Measurements from ENCODE around the gene FXYD3. TPM values are rescaled to one million over a fixed set of nuclear protein-coding genes. Genes with fewer than 3 reads are reported as not detected.

Gene FXYD3
- total RNA-seq, 1 experiment from 2014 or later = 6.9 TPM

- H3K9me3 Mint-ChIP-seq (ENCODE audit: unreplicated experiment) = peaks cover 14% of the 10 kb centered on the region
- no peaks in the 10 kb centered on the region for H3K27me3 Mint-ChIP-seq (ENCODE audit: insufficient read depth, unreplicated experiment)
- ChIA-PET CTCF (interaction anchor here (0.6 to 1.1 kb wide), 5 partner anchors 9 to 151 kb away, joined by 3 to 4 read pairs (median 3); partner anchors contain the start of gene FXYD3), POLR2A (interaction anchor here (0.7 to 1.1 kb wide), 5 partner anchors 10 to 946 kb away, joined by 3 to 5 read pairs (median 3); no protein-coding TSS in a partner anchor)
- DNase-seq (ENCODE audit: unreplicated experiment) = peak; percentile 93
- peaks cover 24% of the 10 kb centered on the region for H3K4me1 Mint-ChIP-seq (ENCODE audit: insufficient read depth, unreplicated experiment)
- H3K4me3 Mint-ChIP-seq (ENCODE audit: unreplicated experiment) = no peak overlapping the region
- intact Hi-C loops (cut with micrococcal nuclease) = no loop called here
- peaks cover 23% of the 10 kb centered on the region for H3K36me3 Mint-ChIP-seq (ENCODE audit: insufficient read depth, unreplicated experiment)
- BruUV-seq (replicated peaks) = no TSS peak
- no peak for TF ChIP-seq CTCF (IDR thresholded peaks at IDR 0.05; ENCODE audit: unreplicated experiment)
- H3K27ac Mint-ChIP-seq (ENCODE audit: low read depth, unreplicated experiment) = peak overlapping the region; percentile 40
These were observed 52.6 kb downstream of the FXYD3 start for GRCh38 chr19:35168196-35168595.

- H3K36me3 Mint-ChIP-seq (ENCODE audit: insufficient read depth, unreplicated experiment) = peaks cover 21% of the 10 kb centered on the region
- CTCF ChIA-PET = no interaction called here
- POLR2A ChIA-PET = interaction anchor here (0.7 to 1.0 kb wide), 2 partner anchors 73 to 153 kb away, joined by 3 read pairs; no protein-coding TSS in a partner anchor
These were observed 53.8 kb downstream of the FXYD3 start for GRCh38 chr19:35169221-35169995.

GRCh38 chr19:35170359-35171061 lies 54.9 kb downstream of the FXYD3 start:
- peak; percentile 43 for DNase-seq (ENCODE audit: unreplicated experiment)
- ChIA-PET POLR2A (no interaction called here), CTCF (interaction anchor here (0.6 to 1.0 kb wide), 2 partner anchors 8 to 52 kb away, joined by 3 to 4 read pairs; no protein-coding TSS in a partner anchor)
- peaks cover 24% of the 10 kb centered on the region for H3K4me1 Mint-ChIP-seq (ENCODE audit: insufficient read depth, unreplicated experiment)
- H3K27me3 Mint-ChIP-seq (ENCODE audit: insufficient read depth, unreplicated experiment) = no peaks in the 10 kb centered on the region
- TF ChIP-seq CTCF (IDR thresholded peaks at IDR 0.05; ENCODE audit: unreplicated experiment) = no peak
- intact Hi-C loops (cut with micrococcal nuclease) = no loop called here
- no peak overlapping the region for H3K27ac Mint-ChIP-seq (ENCODE audit: low read depth, unreplicated experiment)
- BruUV-seq (replicated peaks) = no TSS peak
- H3K36me3 Mint-ChIP-seq (ENCODE audit: insufficient read depth, unreplicated experiment) = peaks cover 13% of the 10 kb centered on the region
- H3K9me3 Mint-ChIP-seq (ENCODE audit: unreplicated experiment) = peaks cover 13% of the 10 kb centered on the region
- H3K4me3 Mint-ChIP-seq (ENCODE audit: unreplicated experiment) = no peak overlapping the region

More at GRCh38 chr19:35169221-35169995, 53.8 kb downstream of the FXYD3 start:
- Mint-ChIP-seq H3K4me3 (ENCODE audit: unreplicated experiment) (no peak overlapping the region), H3K4me1 (ENCODE audit: insufficient read depth, unreplicated experiment) (peaks cover 24% of the 10 kb centered on the region), H3K9me3 (ENCODE audit: unreplicated experiment) (peaks cover 14% of the 10 kb centered on the region), H3K27ac (ENCODE audit: low read depth, unreplicated experiment) (peak overlapping the region; percentile 40), H3K27me3 (ENCODE audit: insufficient read depth, unreplicated experiment) (no peaks in the 10 kb centered on the region)
- intact Hi-C loops (cut with micrococcal nuclease) = no loop called here
- TF ChIP-seq CTCF (IDR thresholded peaks at IDR 0.05; ENCODE audit: unreplicated experiment) = no peak
- DNase-seq (ENCODE audit: unreplicated experiment) = no peak
- BruUV-seq (replicated peaks) = no TSS peak

GRCh38 chr19:35171730-35172129 lies 56.1 kb downstream of the FXYD3 start:
- H3K4me1 Mint-ChIP-seq (ENCODE audit: insufficient read depth, unreplicated experiment) = peaks cover 26% of the 10 kb centered on the region

More at GRCh38 chr19:35171730-35172129, 56.1 kb downstream of the FXYD3 start:
- H3K27ac Mint-ChIP-seq (ENCODE audit: low read depth, unreplicated experiment) = no peak overlapping the region
- no peak overlapping the region for H3K4me3 Mint-ChIP-seq (ENCODE audit: unreplicated experiment)
- H3K9me3 Mint-ChIP-seq (ENCODE audit: unreplicated experiment) = peaks cover under 1% of the 10 kb centered on the region
- H3K36me3 Mint-ChIP-seq (ENCODE audit: insufficient read depth, unreplicated experiment) = peaks cover 1% of the 10 kb centered on the region
- BruUV-seq (replicated peaks) = TSS peak; percentile 24
- intact Hi-C loops (cut with micrococcal nuclease) = no loop called here
- DNase-seq (ENCODE audit: unreplicated experiment) = no peak
- POLR2A ChIA-PET = no interaction called here
- CTCF ChIA-PET = interaction anchor here (0.6 to 0.8 kb wide), 2 partner anchors 27 to 71 kb away, joined by 3 read pairs; no protein-coding TSS in a partner anchor
- H3K27me3 Mint-ChIP-seq (ENCODE audit: insufficient read depth, unreplicated experiment) = no peaks in the 10 kb centered on the region
- TF ChIP-seq CTCF (IDR thresholded peaks at IDR 0.05; ENCODE audit: unreplicated experiment) = no peak
